ENCODE measurements around the gene TNFRSF18. TPM values are rescaled to one million over a fixed set of nuclear protein-coding genes. Genes with fewer than 3 reads are reported as not detected.

The TNFRSF18 gene
- total RNA-seq, 2 donors from 2014 or later = 3.1 to 3.5 TPM

DNA sequence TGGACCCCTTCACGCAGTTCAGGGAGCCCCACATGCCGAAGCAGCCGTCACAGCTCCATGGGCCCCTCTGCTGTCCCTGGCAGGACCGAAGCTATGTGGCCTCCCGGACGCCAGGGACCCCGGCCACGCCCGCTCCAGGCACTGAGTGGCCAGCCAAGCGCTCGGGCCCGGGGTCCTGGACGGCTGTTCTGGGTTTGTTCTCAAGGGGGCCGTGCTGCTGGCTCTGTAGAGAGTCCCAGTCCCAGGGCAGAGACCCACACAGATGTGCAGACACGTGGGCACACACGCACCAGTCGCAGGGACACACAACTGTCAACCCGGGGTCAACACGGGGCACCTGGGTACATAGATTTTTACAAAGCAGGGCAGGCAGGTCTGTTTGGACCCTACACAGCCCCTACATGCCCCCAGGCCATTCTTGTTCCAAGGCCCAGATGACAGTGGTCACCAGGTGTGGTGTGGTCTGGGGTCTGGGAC is 32.3 kb upstream of the TNFRSF18 start:
- no peaks in the 10 kb centered on the region for H3K9me3 ChIP-seq
- no peak overlapping the region for H3K27ac ChIP-seq
- DNase-seq (ENCODE audit: low spot score) = no peak
- H3K27me3 ChIP-seq (replicated peaks; ENCODE audit: insufficient read depth) = no peaks in the 10 kb centered on the region
- 74% methylated on average over 12 of the region's 19 CpGs for WGBS
- no peak for TF ChIP-seq POLR2A (IDR thresholded peaks at IDR 0.05)
- TF ChIP-seq POLR2AphosphoS5 (IDR thresholded peaks at IDR 0.05) = no peak
- TF ChIP-seq, protein P1, sequence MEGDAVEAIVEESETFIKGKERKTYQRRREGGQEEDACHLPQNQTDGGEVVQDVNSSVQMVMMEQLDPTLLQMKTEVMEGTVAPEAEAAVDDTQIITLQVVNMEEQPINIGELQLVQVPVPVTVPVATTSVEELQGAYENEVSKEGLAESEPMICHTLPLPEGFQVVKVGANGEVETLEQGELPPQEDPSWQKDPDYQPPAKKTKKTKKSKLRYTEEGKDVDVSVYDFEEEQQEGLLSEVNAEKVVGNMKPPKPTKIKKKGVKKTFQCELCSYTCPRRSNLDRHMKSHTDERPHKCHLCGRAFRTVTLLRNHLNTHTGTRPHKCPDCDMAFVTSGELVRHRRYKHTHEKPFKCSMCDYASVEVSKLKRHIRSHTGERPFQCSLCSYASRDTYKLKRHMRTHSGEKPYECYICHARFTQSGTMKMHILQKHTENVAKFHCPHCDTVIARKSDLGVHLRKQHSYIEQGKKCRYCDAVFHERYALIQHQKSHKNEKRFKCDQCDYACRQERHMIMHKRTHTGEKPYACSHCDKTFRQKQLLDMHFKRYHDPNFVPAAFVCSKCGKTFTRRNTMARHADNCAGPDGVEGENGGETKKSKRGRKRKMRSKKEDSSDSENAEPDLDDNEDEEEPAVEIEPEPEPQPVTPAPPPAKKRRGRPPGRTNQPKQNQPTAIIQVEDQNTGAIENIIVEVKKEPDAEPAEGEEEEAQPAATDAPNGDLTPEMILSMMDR (IDR thresholded peaks at IDR 0.05) = no peak
- no peaks in the 10 kb centered on the region for H3K4me1 ChIP-seq (replicated peaks)
- intact Hi-C loops (cut with DNase I) = no loop called here
- H3K36me3 ChIP-seq = no peaks in the 10 kb centered on the region
- H3K4me3 ChIP-seq = no peak overlapping the region

DNA sequence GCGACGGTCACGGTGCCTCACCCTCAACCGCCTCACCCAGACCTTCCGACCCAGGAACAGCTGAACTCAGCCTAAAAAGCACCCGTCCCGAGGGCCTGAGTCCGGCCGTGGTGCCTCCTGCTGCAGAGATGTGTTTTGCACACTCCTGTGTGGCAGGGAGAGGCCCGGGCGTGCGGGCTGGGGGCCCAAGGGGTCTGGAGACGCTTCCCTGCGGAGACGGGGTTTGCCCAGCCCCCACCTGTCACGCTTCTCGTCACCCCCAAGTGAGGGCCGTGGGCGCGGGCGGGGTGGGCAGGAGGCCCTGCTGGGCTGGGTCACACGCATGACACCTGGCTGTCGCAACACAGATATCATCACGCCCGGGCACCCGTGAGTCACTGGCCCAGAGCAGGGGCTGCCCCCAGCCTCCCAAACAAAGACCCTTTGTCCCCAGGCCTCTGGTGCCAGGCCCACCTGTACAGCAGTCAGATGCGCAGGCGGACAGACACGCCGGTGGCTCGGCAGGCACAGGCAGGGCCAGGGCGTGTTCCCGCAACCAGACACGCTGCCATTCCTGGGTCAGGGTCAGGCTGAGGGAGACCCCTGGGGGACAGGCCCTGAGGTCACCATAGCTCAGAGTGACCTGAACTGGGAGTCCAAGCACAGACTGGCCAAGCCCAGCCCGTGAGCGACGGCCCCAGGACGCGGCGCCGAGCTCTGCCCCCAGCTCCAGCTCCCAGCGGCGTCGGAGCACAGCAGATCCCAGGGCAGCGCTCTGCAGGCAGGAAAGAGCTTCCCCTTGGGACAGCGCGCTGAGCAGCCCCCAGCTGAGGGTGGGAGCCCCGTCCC is 31.7 kb upstream of the TNFRSF18 start:
- H3K4me3 ChIP-seq = no peak overlapping the region
- no peaks in the 10 kb centered on the region for H3K4me1 ChIP-seq (replicated peaks)
- no peaks in the 10 kb centered on the region for H3K36me3 ChIP-seq
- H3K9me3 ChIP-seq = no peaks in the 10 kb centered on the region
- H3K27ac ChIP-seq = no peak overlapping the region
- intact Hi-C loops (cut with DNase I) = no loop called here
- no peak for DNase-seq (ENCODE audit: low spot score)
- no peaks in the 10 kb centered on the region for H3K27me3 ChIP-seq (replicated peaks; ENCODE audit: insufficient read depth)
- 43% methylated on average over 22 of the region's 48 CpGs for whole genome bisulfite sequencing
- no peak for TF ChIP-seq POLR2AphosphoS5 (IDR thresholded peaks at IDR 0.05)
- no peak for TF ChIP-seq POLR2A (IDR thresholded peaks at IDR 0.05)
- TF ChIP-seq, protein P1 (IDR thresholded peaks at IDR 0.05) = no peak

DNA sequence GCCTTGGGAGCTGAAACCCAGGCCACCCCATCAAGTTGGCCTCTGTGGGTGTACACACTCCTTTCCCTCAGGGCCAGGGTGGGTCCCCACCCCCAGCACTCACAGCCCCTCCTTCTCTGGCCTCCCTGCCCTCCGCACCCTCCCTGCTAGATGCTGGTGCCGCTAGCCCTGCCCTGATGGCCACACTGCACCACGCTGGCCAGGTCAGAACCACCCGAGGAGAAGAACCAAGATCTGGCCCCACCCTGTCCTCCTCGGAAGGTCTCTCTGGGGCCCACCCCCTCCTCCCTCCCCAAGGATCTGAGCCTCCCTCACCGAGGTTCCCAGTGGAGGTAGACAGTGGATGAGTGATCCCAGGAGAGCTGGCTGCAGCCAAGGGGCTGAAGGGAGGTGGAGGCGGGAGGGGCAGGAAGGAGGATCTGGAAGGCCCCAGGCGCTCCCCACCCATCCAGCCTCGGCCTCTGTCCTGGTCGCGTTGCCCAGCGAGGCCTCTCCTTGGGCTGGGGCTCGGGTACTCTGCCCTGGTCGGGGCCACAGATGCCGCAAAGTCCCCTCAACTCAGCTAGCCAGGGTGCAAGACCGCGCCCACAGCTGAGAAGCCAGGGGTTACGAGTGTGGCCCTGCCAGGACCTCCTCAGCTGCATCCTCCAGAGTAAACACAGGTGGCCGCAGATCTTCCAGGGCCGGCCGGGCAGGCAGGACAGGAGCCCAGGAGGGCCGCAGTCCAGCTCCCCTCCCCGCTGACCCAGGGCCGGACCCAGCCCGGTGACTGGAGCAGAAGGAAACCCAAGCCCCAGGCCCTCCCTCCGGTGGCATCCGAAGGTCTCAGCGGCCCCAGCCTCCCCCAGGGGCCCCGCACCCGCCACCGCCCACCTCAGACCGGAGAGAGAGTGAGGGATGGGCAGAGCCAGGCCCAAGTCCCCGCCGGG is 30.8 kb upstream of the TNFRSF18 start:
- Histone ChIP-seq H3K9me3 (no peaks in the 10 kb centered on the region), H3K27ac (no peak overlapping the region), H3K4me1 (replicated peaks) (no peaks in the 10 kb centered on the region), H3K4me3 (no peak overlapping the region), H3K27me3 (replicated peaks; ENCODE audit: insufficient read depth) (no peaks in the 10 kb centered on the region), H3K36me3 (no peaks in the 10 kb centered on the region)
- TF ChIP-seq, protein P1 (IDR thresholded peaks at IDR 0.05) = no peak
- TF ChIP-seq POLR2A (IDR thresholded peaks at IDR 0.05) (no peak), POLR2AphosphoS5 (IDR thresholded peaks at IDR 0.05) (no peak)
- 40% methylated on average over 21 of the region's 34 CpGs for WGBS
- intact Hi-C loops (cut with DNase I) = no loop called here
- DNase-seq (ENCODE audit: low spot score) = no peak

DNA sequence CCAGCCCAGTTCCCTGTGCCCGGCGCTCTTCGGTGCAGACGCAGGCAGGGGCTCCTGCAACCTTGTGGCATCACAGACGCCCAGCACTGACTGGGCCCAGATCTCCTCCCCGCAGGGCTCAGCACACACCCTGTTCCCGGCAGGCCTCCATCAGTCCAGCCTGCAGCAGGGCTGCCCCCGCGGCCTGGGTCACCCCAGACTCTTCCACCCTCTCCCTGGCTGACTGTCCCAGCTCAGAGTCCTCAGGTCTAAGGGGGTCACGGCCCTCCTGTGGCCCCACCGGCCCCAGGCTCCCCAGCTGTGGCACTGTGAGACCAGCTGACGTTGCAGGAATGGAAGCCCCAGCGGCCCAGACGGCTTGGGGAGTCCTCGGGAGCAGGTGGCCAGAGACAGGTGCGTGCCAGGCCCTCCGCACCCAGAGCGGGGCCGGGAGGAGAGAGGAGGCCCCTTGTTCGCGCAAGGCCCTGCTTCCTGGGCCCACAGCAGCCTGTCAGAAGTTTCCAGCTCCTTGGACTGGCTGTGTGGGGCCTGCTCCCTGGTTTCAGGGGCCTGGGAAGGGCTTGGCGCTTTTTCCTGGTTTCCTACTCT is 29.9 kb upstream of the TNFRSF18 start:
- no peak for DNase-seq (ENCODE audit: low spot score)
- 86% methylated on average over 18 of the region's 22 CpGs for WGBS
- TF ChIP-seq, protein P1 (IDR thresholded peaks at IDR 0.05) = no peak
- TF ChIP-seq POLR2A (IDR thresholded peaks at IDR 0.05) (no peak), POLR2AphosphoS5 (IDR thresholded peaks at IDR 0.05) (no peak)
- Histone ChIP-seq H3K27me3 (replicated peaks; ENCODE audit: insufficient read depth) (no peaks in the 10 kb centered on the region), H3K4me3 (no peak overlapping the region), H3K4me1 (replicated peaks) (no peaks in the 10 kb centered on the region), H3K9me3 (no peaks in the 10 kb centered on the region), H3K36me3 (no peaks in the 10 kb centered on the region), H3K27ac (no peak overlapping the region)
- intact Hi-C loops (cut with DNase I) = no loop called here

Measured in prostate gland (tissue), 2 donors.